ENCODE data around the gene EFR3B.
"Not testable (repeated sequence)": the region's sequence is repeated elsewhere in the genome, so short reads cannot be mapped to it uniquely, and the experiment has no call there.

The EFR3B gene

GRCh38 chr2:25041928-25042320 lies at the start of gene EFR3B:
Gene EFR3B, plus strand, starts transcription at chr2:25042076. Its CDS starts 237 bp downstream, at chr2:25042313.
- DNase-seq (ENCODE audit: low spot score): peak; percentile 95
- ChIA-PET CTCF (interaction anchor here (0.6 kb wide), 1 partner anchor 83 kb away, joined by 3 read pairs; no protein-coding TSS in a partner anchor), POLR2A (ENCODE audit: low non-redundant PET) (no interaction called here)
- no peak within 1 kb of the TSS for H3K27ac ChIP-seq
- TF ChIP-seq CTCF (conservative IDR thresholded peaks at IDR 0.05; ENCODE audit: low read depth): no peak

GRCh38 chr2:24993406-24994145 lies 48.3 kb upstream of the EFR3B start:
- POLR2A ChIA-PET (ENCODE audit: low non-redundant PET): no interaction called here
- DNase-seq (ENCODE audit: low spot score): no peak
- TF ChIP-seq CTCF (conservative IDR thresholded peaks at IDR 0.05; ENCODE audit: low read depth): no peak
- no peak overlapping the region for H3K27ac ChIP-seq
- CTCF ChIA-PET: interaction anchor here (0.7 kb wide), 1 partner anchor 201 kb away, joined by 5 read pairs; no protein-coding TSS in a partner anchor

GRCh38 chr2:24994146-24994724 lies 47.6 kb upstream of the EFR3B start:
- ChIA-PET CTCF (interaction anchor here (0.7 kb wide), 1 partner anchor 201 kb away, joined by 5 read pairs; no protein-coding TSS in a partner anchor), POLR2A (ENCODE audit: low non-redundant PET) (no interaction called here)
- no peak for DNase-seq (ENCODE audit: low spot score)
- no peak for TF ChIP-seq CTCF (conservative IDR thresholded peaks at IDR 0.05; ENCODE audit: low read depth)
- H3K27ac ChIP-seq: no peak overlapping the region

- CTCF ChIA-PET; H3K27ac ChIP-seq; POLR2A ChIA-PET (ENCODE audit: low non-redundant PET); DNase-seq (ENCODE audit: low spot score): not testable (repeated sequence)
Observed at GRCh38 chr2:24999097-24999496, 42.8 kb upstream of the EFR3B start.

GRCh38 chr2:25000036-25000435 lies 41.8 kb upstream of the EFR3B start:
- no peak for TF ChIP-seq CTCF (conservative IDR thresholded peaks at IDR 0.05; ENCODE audit: low read depth)
- DNase-seq (ENCODE audit: low spot score): no peak
- no peak overlapping the region for H3K27ac ChIP-seq
- ChIA-PET CTCF (no interaction called here), POLR2A (ENCODE audit: low non-redundant PET) (no interaction called here)

- ChIA-PET POLR2A (ENCODE audit: low non-redundant PET) (no interaction called here), CTCF (no interaction called here)
- no peak overlapping the region for H3K27ac ChIP-seq
- DNase-seq (ENCODE audit: low spot score): no peak
- no peak for TF ChIP-seq CTCF (conservative IDR thresholded peaks at IDR 0.05; ENCODE audit: low read depth)
Observed at GRCh38 chr2:25000503-25001324, 41.2 kb upstream of the EFR3B start.

Data from RWPE1 (cell line).